ENCODE results near the gene TMEM171. TPM values are rescaled to one million over a fixed set of nuclear protein-coding genes. Genes with fewer than 3 reads are reported as not detected.

TMEM171 gene
- total RNA-seq, 4 donors from 2014 or later, result 0.25 to 1.5 (median 1.3) TPM; not detected in 1

DNA sequence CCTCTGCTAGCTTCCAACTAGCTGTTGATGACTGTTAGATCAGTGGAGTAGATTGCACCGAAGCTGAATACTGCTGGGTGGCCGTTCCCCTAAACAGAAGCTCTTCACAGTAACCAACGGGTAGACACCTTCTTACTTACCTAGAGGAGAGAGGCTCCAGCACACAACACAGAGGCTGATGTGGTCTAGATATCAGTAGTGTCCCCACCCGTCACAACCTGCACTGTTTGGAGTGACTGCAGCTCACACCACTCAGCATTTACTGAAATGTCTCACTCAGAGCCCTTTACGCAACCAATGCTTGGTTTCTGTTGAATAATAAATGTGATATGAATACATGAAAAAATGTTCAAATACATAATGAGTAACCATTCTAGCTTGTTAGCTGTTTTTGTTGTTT is 57.9 kb downstream of the TMEM171 start:
- H3K4me3 ChIP-seq (ENCODE audit: low read depth, poor library complexity, severe bottlenecking), result no peak overlapping the region
- 83 to 84% methylated on average over 5 of the region's 5 CpGs for WGBS, 2 donors
- TF ChIP-seq POLR2A (IDR thresholded peaks at IDR 0.05), result no peak
- TF ChIP-seq, protein P1, sequence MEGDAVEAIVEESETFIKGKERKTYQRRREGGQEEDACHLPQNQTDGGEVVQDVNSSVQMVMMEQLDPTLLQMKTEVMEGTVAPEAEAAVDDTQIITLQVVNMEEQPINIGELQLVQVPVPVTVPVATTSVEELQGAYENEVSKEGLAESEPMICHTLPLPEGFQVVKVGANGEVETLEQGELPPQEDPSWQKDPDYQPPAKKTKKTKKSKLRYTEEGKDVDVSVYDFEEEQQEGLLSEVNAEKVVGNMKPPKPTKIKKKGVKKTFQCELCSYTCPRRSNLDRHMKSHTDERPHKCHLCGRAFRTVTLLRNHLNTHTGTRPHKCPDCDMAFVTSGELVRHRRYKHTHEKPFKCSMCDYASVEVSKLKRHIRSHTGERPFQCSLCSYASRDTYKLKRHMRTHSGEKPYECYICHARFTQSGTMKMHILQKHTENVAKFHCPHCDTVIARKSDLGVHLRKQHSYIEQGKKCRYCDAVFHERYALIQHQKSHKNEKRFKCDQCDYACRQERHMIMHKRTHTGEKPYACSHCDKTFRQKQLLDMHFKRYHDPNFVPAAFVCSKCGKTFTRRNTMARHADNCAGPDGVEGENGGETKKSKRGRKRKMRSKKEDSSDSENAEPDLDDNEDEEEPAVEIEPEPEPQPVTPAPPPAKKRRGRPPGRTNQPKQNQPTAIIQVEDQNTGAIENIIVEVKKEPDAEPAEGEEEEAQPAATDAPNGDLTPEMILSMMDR (IDR thresholded peaks at IDR 0.05), result no peak
- no peak for DNase-seq (ENCODE audit: low spot score in 2 of 2)
- intact Hi-C loops (cut with DNase I; ENCODE audit: low total_unique reads), result no loop called here

DNA sequence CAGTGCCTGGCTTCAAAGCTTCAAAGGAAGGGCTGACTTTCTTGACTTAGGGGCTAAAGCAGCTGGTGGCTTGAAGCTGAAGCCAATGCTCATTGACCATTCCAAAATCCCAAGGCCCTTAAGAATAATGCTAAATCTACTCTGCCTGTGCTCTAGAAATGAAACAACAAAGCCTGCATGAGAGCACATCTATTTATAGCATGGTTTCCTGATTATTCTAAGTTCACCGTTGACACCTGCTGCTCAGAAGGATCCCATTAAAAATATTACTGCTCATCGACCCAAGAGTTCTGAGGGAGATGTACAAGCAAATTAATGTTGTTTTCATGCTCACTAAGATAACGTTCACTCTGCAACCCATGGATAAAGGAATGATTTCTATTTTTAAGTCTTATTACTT is 59.4 kb downstream of the TMEM171 start:
- no peak for TF ChIP-seq POLR2A (IDR thresholded peaks at IDR 0.05)
- 63 to 65% methylated on average over 3 of the region's 3 CpGs for WGBS, 2 donors
- intact Hi-C loops (cut with DNase I; ENCODE audit: low total_unique reads), result no loop called here
- DNase-seq (ENCODE audit: low spot score in 2 of 2), result no peak
- H3K4me3 ChIP-seq (ENCODE audit: low read depth, poor library complexity, severe bottlenecking), result no peak overlapping the region

DNA sequence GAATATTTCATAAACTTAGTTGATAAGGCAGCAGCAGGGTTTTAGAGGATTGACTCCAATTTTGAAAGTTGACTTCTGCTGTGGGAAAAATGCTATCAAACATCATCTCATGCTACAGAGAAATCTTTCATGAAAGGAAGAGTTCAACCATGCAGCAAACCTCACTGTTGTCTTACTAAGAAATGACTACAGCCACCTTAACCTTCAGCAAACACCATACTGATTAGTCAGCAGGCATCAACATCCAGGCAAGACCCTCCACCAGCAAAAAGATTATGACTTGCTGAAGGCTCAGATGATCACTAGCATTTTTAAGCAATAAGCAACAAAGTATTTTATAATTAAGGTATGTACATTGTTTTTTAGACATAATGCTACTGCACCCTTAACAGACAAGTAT is 60.2 kb downstream of the TMEM171 start:
- no peak for TF ChIP-seq POLR2A (IDR thresholded peaks at IDR 0.05)
- no peak for DNase-seq (ENCODE audit: low spot score in 2 of 2)
- intact Hi-C loops (cut with DNase I; ENCODE audit: low total_unique reads), result no loop called here
- H3K4me3 ChIP-seq (ENCODE audit: low read depth, poor library complexity, severe bottlenecking), result no peak overlapping the region

Other genes starting within 250 kb of the TMEM171 start
- 10 to 100 TPM; 22.1 to 30.7 (median 30.1) TPM for gene FCHO2, start 164.5 kb upstream of the TMEM171 start, total RNA-seq
- not detected for gene TMEM174, start 52.6 kb downstream of the TMEM171 start, total RNA-seq

Data from lower leg skin (tissue), 4 donors.